Gastrocnemius medialis (tissue), 4 donors: Measurements from ENCODE around the gene LEF1.

Source experiments
- POLR2A ChIP-seq, 2 donors: fragments of 450-650 bp; IDR thresholded peaks; one replicate each; pipeline ENCODE4 v1.6.1; 2017; ENCODE audit warnings: antibody characterized with exemption in 2 of 2, mild to moderate bottlenecking in 2 of 2, moderate library complexity in 2 of 2
- TF ChIP-seq, protein P1 (sequence below), 5 experiments: fragments of 450-650 bp in 3 of 5; fragments of 200-600 bp in 2 of 5; sonication (generic) in 2 of 5; IDR thresholded peaks in 4 of 5; conservative IDR thresholded peaks in 1 of 5; 1 replicate in 4 of 5; 2 replicates in 1 of 5; pipeline ENCODE4 v1.5.1; 2016 to 2019; ENCODE audit warnings: antibody characterized with exemption in 5 of 5, mild to moderate bottlenecking in 3 of 5, moderate library complexity in 3 of 5

GRCh38 chr4:108052558-108053120 is 116.1 kb downstream of the LEF1 start:
- TF ChIP-seq, protein P1, sequence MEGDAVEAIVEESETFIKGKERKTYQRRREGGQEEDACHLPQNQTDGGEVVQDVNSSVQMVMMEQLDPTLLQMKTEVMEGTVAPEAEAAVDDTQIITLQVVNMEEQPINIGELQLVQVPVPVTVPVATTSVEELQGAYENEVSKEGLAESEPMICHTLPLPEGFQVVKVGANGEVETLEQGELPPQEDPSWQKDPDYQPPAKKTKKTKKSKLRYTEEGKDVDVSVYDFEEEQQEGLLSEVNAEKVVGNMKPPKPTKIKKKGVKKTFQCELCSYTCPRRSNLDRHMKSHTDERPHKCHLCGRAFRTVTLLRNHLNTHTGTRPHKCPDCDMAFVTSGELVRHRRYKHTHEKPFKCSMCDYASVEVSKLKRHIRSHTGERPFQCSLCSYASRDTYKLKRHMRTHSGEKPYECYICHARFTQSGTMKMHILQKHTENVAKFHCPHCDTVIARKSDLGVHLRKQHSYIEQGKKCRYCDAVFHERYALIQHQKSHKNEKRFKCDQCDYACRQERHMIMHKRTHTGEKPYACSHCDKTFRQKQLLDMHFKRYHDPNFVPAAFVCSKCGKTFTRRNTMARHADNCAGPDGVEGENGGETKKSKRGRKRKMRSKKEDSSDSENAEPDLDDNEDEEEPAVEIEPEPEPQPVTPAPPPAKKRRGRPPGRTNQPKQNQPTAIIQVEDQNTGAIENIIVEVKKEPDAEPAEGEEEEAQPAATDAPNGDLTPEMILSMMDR (IDR thresholded peaks at IDR 0.05 in 4 of 5, conservative IDR thresholded peaks at IDR 0.05 in 1 of 5): no peak
- no peak for TF ChIP-seq POLR2A (IDR thresholded peaks at IDR 0.05)
